WTC11 (cell line): ENCODE measurements around the gene NCBP3. TPM values are rescaled to one million over a fixed set of nuclear protein-coding genes. Genes with fewer than 3 reads are reported as not detected.

Source experiments
- ATAC-seq: fragments of 200-7000 bp; cut with Tn5 transposase; 2 replicates; pipeline ENCODE4 v1.10.0; 2021; ENCODE audit warnings: mild to moderate bottlenecking, moderate library complexity
- CTCF ChIA-PET: fragments of 300-600 bp; sonication (Branson Sonifier 250); formaldehyde crosslinking; loops from one replicate; lab custom pipeline; 2021; ENCODE audit warnings: antibody characterized with exemption; lab: Charles Lee
- POLR2A ChIA-PET: fragments of 350-600 bp; sonication (Branson Sonifier 250); formaldehyde crosslinking; loops from one replicate; lab custom pipeline; 2021; ENCODE audit warnings: antibody characterized with exemption; lab: Charles Lee
- DNase-seq: peaks from one replicate; pipeline ENCODE4 v3.0.0; 2021; ENCODE audit warnings: low spot score
- H3K27ac Mint-ChIP-seq: 2 replicates; pipeline ENCODE4 v1.8.0; 2021; ENCODE audit warnings: mixed read lengths
- H3K27me3 Mint-ChIP-seq: 2 replicates; pipeline ENCODE4 v1.8.0; 2021; ENCODE audit warnings: low read depth, mild to moderate bottlenecking, moderate library complexity, mixed read lengths
- H3K36me3 Mint-ChIP-seq: 2 replicates; pipeline ENCODE4 v1.8.0; 2021; ENCODE audit warnings: mixed read lengths
- H3K4me1 Mint-ChIP-seq: 2 replicates; pipeline ENCODE4 v1.8.0; 2022; ENCODE audit warnings: mixed read lengths
- H3K4me3 Mint-ChIP-seq: 2 replicates; pipeline ENCODE4 v1.8.0; 2021; ENCODE audit warnings: mild to moderate bottlenecking, moderate library complexity, mixed read lengths
- H3K9me3 Mint-ChIP-seq: 2 replicates; pipeline ENCODE4 v1.8.0; 2021; ENCODE audit warnings: mixed read lengths
- KAT7 ChIP-seq: sonication (generic); formaldehyde crosslinking; IDR thresholded peaks from 2 replicates; pipeline ENCODE4 v1.8.1; 2023; ENCODE audit warnings: missing genetic modification reagents, mild to moderate bottlenecking, borderline replicate concordance
- NFE2L1 ChIP-seq: sonication (generic); formaldehyde crosslinking; IDR thresholded peaks from 2 replicates; pipeline ENCODE4 v1.8.1; 2023; ENCODE audit warnings: missing genetic modification reagents
- NR1H2 ChIP-seq: sonication (generic); formaldehyde crosslinking; IDR thresholded peaks from 2 replicates; pipeline ENCODE4 v1.9.0; 2021; ENCODE audit warnings: mild to moderate bottlenecking, moderate library complexity, missing genetic modification reagents
- SMAD4 ChIP-seq: sonication (generic); formaldehyde crosslinking; IDR thresholded peaks from 2 replicates; pipeline ENCODE4 v1.8.0; 2022; ENCODE audit warnings: mild to moderate bottlenecking, missing genetic modification reagents
- SOX15 ChIP-seq: fragments of 250-450 bp; sonication (Bioruptor Pico); IDR thresholded peaks from 2 replicates; pipeline ENCODE4 v1.9.0; 2021; ENCODE audit warnings: mild to moderate bottlenecking
- SP1 ChIP-seq: sonication (generic); formaldehyde crosslinking; conservative IDR thresholded peaks from 2 replicates; pipeline ENCODE4 v1.8.1; 2022; ENCODE audit warnings: missing genetic modification reagents
- TEAD1 ChIP-seq: sonication (generic); formaldehyde crosslinking; IDR thresholded peaks from 2 replicates; pipeline ENCODE4 v1.8.0; 2022; ENCODE audit warnings: mild to moderate bottlenecking, missing genetic modification reagents
- ZNF121 ChIP-seq: sonication (generic); formaldehyde crosslinking; IDR thresholded peaks from 2 replicates; pipeline ENCODE4 v1.8.0; 2023; ENCODE audit warnings: missing genetic modification reagents
- ZNF263 ChIP-seq: sonication (generic); formaldehyde crosslinking; IDR thresholded peaks from 2 replicates; pipeline ENCODE4 v1.8.1; 2022; ENCODE audit warnings: low read depth, mild to moderate bottlenecking, moderate library complexity, missing genetic modification reagents
- total RNA-seq: library from RNA; stranded (reverse); gene quantifications from 3 replicates; pipeline ENCODE4 v1.2.3, GENCODE V29; 2021
- TF ChIP-seq, protein P1 (sequence below): sonication (generic); formaldehyde crosslinking; IDR thresholded peaks from 2 replicates; pipeline ENCODE4 v1.8.1; 2022; ENCODE audit warnings: missing genetic modification reagents, borderline replicate concordance
- TF ChIP-seq, protein P2 (sequence below): fragments of 250-450 bp; sonication (Bioruptor Pico); conservative IDR thresholded peaks from 2 replicates; pipeline ENCODE4 v1.9.0; 2021; ENCODE audit warnings: mild to moderate bottlenecking
- TF ChIP-seq, protein P3 (sequence below): sonication (generic); formaldehyde crosslinking; IDR thresholded peaks from 2 replicates; pipeline ENCODE4 v1.8.0; 2022; ENCODE audit warnings: missing genetic modification reagents
- TF ChIP-seq, protein P4 (sequence below): sonication (generic); formaldehyde crosslinking; IDR thresholded peaks from 2 replicates; pipeline ENCODE4 v1.8.0; 2023; ENCODE audit warnings: mild to moderate bottlenecking, missing genetic modification reagents
- TF ChIP-seq, protein P5 (sequence below): sonication (generic); formaldehyde crosslinking; IDR thresholded peaks from 2 replicates; pipeline ENCODE4 v1.8.1; 2022; ENCODE audit warnings: mild to moderate bottlenecking, moderate library complexity, missing genetic modification reagents
- TF ChIP-seq, protein P6 (sequence below): sonication (generic); formaldehyde crosslinking; IDR thresholded peaks from 2 replicates; pipeline ENCODE4 v1.8.1; 2022; ENCODE audit warnings: low read depth, mild to moderate bottlenecking, moderate library complexity, missing genetic modification reagents, borderline replicate concordance

NCBP3 gene
- total RNA-seq, 1 experiment from 2014 or later = 48.7 TPM

DNA sequence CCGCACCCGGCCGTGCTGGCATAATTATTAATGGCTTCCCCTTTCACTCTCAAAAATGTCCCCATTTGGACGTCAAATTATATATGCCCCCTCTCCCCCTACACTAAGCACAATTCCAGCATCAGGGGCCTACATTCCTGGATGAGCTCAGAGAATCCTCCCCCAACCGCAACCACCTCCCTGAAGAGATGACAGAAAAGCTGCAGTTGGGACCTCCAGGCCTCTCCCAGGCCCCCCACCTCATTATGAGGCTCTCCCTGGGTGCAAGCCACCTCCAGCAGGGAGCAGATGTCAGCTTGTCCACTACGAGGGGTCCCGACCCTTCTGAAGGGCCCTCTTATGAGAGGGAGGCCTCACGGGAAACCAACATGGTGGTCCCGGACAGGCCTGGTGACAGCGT lies 18.5 kb upstream of the NCBP3 start:
- DNase-seq = no peak
- Mint-ChIP-seq H3K27me3 (no peaks in the 10 kb centered on the region; the same call in 1 of the 2 replicates), H3K27ac (no peak overlapping the region), H3K9me3 (no peaks in the 10 kb centered on the region), H3K36me3 (peaks cover 2% of the 10 kb centered on the region; the same call in 1 of the 2 replicates), H3K4me3 (no peak overlapping the region), H3K4me1 (no peaks in the 10 kb centered on the region)
- ChIA-PET CTCF (interaction anchor here (1.0 to 5.5 kb wide), 3 partner anchors 20 to 35 kb away, joined by 3 to 43 read pairs (median 4); partner anchors contain the start of gene NCBP3), POLR2A (interaction anchor here (0.5 kb wide), 1 partner anchor 117 kb away, joined by 4 read pairs; no protein-coding TSS in a partner anchor)
- no peak for TF ChIP-seq KAT7
- TF ChIP-seq ZNF121 = no peak
- TF ChIP-seq SOX15 (CRISPR knock-in tag) = no peak
- TF ChIP-seq, protein P1, sequence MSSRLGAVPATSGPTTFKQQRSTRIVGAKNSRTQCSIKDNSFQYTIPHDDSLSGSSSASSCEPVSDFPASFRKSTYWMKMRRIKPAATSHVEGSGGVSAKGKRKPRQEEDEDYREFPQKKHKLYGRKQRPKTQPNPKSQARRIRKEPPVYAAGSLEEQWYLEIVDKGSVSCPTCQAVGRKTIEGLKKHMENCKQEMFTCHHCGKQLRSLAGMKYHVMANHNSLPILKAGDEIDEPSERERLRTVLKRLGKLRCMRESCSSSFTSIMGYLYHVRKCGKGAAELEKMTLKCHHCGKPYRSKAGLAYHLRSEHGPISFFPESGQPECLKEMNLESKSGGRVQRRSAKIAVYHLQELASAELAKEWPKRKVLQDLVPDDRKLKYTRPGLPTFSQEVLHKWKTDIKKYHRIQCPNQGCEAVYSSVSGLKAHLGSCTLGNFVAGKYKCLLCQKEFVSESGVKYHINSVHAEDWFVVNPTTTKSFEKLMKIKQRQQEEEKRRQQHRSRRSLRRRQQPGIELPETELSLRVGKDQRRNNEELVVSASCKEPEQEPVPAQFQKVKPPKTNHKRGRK (CRISPR knock-in tag) = no peak
- TF ChIP-seq, protein P2, sequence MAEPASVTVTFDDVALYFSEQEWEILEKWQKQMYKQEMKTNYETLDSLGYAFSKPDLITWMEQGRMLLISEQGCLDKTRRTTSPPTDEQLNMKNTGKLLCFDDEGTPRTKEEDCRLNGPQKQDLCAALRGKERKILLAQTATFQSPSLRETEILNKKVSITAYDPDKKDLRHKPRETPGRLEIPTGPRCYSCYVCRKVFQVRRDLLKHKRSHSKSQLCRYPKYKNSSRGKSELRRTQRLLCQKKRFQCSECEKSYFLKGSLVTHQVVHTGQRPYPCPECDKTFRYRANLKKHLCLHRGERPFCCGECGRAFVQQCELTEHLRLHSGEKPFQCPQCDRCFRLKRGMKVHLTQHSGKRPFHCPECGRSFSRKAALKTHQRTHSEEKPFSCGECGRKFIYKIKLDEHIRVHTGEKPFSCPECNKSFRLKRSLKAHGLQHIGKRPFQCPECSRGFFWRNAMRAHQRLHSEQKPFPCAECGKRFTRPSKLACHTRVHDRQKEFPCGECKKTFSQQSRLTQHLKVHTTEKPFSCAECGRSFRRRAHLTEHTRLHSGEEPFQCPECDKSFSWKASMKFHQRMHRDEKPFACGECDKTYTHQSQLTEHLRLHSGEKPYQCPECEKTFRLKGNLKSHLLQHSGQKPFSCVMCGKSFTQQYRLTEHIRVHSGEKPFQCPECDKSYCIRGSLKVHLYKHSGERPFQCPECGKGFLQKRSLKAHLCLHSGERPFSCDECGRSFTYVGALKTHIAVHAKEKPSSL (CRISPR knock-in tag) = no peak
- TF ChIP-seq, protein P3, sequence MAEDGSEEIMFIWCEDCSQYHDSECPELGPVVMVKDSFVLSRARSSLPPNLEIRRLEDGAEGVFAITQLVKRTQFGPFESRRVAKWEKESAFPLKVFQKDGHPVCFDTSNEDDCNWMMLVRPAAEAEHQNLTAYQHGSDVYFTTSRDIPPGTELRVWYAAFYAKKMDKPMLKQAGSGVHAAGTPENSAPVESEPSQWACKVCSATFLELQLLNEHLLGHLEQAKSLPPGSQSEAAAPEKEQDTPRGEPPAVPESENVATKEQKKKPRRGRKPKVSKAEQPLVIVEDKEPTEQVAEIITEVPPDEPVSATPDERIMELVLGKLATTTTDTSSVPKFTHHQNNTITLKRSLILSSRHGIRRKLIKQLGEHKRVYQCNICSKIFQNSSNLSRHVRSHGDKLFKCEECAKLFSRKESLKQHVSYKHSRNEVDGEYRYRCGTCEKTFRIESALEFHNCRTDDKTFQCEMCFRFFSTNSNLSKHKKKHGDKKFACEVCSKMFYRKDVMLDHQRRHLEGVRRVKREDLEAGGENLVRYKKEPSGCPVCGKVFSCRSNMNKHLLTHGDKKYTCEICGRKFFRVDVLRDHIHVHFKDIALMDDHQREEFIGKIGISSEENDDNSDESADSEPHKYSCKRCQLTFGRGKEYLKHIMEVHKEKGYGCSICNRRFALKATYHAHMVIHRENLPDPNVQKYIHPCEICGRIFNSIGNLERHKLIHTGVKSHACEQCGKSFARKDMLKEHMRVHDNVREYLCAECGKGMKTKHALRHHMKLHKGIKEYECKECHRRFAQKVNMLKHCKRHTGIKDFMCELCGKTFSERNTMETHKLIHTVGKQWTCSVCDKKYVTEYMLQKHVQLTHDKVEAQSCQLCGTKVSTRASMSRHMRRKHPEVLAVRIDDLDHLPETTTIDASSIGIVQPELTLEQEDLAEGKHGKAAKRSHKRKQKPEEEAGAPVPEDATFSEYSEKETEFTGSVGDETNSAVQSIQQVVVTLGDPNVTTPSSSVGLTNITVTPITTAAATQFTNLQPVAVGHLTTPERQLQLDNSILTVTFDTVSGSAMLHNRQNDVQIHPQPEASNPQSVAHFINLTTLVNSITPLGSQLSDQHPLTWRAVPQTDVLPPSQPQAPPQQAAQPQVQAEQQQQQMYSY = no peak
- no peak for TF ChIP-seq ZNF263 (CRISPR knock-in tag)
- no peak for TF ChIP-seq NR1H2
- no peak for TF ChIP-seq TEAD1 (CRISPR knock-in tag)
- TF ChIP-seq SP1 (CRISPR knock-in tag) = no peak
- TF ChIP-seq, protein P4, sequence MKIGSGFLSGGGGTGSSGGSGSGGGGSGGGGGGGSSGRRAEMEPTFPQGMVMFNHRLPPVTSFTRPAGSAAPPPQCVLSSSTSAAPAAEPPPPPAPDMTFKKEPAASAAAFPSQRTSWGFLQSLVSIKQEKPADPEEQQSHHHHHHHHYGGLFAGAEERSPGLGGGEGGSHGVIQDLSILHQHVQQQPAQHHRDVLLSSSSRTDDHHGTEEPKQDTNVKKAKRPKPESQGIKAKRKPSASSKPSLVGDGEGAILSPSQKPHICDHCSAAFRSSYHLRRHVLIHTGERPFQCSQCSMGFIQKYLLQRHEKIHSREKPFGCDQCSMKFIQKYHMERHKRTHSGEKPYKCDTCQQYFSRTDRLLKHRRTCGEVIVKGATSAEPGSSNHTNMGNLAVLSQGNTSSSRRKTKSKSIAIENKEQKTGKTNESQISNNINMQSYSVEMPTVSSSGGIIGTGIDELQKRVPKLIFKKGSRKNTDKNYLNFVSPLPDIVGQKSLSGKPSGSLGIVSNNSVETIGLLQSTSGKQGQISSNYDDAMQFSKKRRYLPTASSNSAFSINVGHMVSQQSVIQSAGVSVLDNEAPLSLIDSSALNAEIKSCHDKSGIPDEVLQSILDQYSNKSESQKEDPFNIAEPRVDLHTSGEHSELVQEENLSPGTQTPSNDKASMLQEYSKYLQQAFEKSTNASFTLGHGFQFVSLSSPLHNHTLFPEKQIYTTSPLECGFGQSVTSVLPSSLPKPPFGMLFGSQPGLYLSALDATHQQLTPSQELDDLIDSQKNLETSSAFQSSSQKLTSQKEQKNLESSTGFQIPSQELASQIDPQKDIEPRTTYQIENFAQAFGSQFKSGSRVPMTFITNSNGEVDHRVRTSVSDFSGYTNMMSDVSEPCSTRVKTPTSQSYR (CRISPR knock-in tag) = no peak
- no peak for TF ChIP-seq SMAD4 (CRISPR knock-in tag)
- TF ChIP-seq, protein P5, sequence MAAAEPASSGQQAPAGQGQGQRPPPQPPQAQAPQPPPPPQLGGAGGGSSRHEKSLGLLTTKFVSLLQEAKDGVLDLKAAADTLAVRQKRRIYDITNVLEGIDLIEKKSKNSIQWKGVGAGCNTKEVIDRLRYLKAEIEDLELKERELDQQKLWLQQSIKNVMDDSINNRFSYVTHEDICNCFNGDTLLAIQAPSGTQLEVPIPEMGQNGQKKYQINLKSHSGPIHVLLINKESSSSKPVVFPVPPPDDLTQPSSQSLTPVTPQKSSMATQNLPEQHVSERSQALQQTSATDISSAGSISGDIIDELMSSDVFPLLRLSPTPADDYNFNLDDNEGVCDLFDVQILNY (CRISPR knock-in tag) = no peak
- TF ChIP-seq, protein P6, sequence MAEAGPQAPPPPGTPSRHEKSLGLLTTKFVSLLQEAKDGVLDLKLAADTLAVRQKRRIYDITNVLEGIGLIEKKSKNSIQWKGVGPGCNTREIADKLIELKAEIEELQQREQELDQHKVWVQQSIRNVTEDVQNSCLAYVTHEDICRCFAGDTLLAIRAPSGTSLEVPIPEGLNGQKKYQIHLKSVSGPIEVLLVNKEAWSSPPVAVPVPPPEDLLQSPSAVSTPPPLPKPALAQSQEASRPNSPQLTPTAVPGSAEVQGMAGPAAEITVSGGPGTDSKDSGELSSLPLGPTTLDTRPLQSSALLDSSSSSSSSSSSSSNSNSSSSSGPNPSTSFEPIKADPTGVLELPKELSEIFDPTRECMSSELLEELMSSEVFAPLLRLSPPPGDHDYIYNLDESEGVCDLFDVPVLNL (CRISPR knock-in tag) = no peak
- no peak for TF ChIP-seq NFE2L1
- ATAC-seq = no peak
